PC-3 (cell line): ENCODE measurements around the gene IRX4. TPM values are rescaled to one million over a fixed set of nuclear protein-coding genes. Genes with fewer than 3 reads are reported as not detected.

Source experiments
- ATAC-seq: fragments of 200-7000 bp; cut with Tn5 transposase; 2 replicates; pipeline ENCODE4 v1.9.1; 2020; ENCODE audit warnings: mild to moderate bottlenecking, moderate library complexity
- BruUV-seq: library from RNA; stranded (reverse); fragments of 400-500 nt; replicated peaks from 2 replicates; lab custom pipeline; 2021; lab: Mats Ljungman, UMichigan
- CTCF ChIA-PET: fragments of 300-600 bp; sonication (Branson Sonifier 250); formaldehyde crosslinking; loops from one replicate; lab custom pipeline; 2022; ENCODE audit warnings: antibody characterized with exemption; lab: Charles Lee
- POLR2A ChIA-PET: fragments of 300-600 bp; sonication (Branson Sonifier 250); formaldehyde crosslinking; loops from one replicate; lab custom pipeline; 2022; ENCODE audit warnings: antibody characterized with exemption; ENCODE audit not compliant: unreplicated experiment; lab: Charles Lee
- DNase-seq: peaks from one replicate; pipeline ENCODE4 v3.0.0-alpha.2; 2015
- H2AFZ ChIP-seq: fragments of 300-600 bp; sonication (generic); 2 replicates; pipeline ENCODE4 v1.6.0; 2016; ENCODE audit warnings: antibody characterized with exemption, low read length
- H3F3A ChIP-seq: fragments of 300-600 bp; sonication (generic); one replicate; pipeline ENCODE4 v1.6.0; 2017; ENCODE audit warnings: antibody characterized with exemption, low read length, control low read depth, mild to moderate bottlenecking; ENCODE audit not compliant: unreplicated experiment
- H3K27ac ChIP-seq: fragments of 300-600 bp; sonication (generic); 2 replicates; pipeline ENCODE4 v1.5.1; 2016; ENCODE audit warnings: mild to moderate bottlenecking, low read length
- H3K27me3 ChIP-seq: fragments of 300-600 bp; sonication (generic); 2 replicates; pipeline ENCODE4 v1.6.1; 2016; ENCODE audit warnings: low read length, mixed read lengths
- H3K36me3 ChIP-seq: fragments of 300-600 bp; sonication (generic); 2 replicates; pipeline ENCODE4 v1.6.1; 2016; ENCODE audit warnings: low read depth, mixed run types, low read length, mixed read lengths
- H3K4me1 ChIP-seq: fragments of 300-600 bp; sonication (generic); 2 replicates; pipeline ENCODE4 v1.5.1; 2016; ENCODE audit warnings: low read length; ENCODE audit not compliant: insufficient read depth
- H3K4me2 ChIP-seq: fragments of 300-600 bp; sonication (generic); 2 replicates; pipeline ENCODE4 v1.6.0; 2016; ENCODE audit warnings: low read length
- H3K4me3 ChIP-seq: fragments of 300-600 bp; sonication (generic); 2 replicates; pipeline ENCODE4 v1.5.1; 2016; ENCODE audit warnings: mild to moderate bottlenecking, low read length, mixed read lengths
- H3K79me2 ChIP-seq: fragments of 300-600 bp; sonication (generic); 2 replicates; pipeline ENCODE4 v1.6.1; 2017; ENCODE audit warnings: low read length, mixed read lengths
- H3K9ac ChIP-seq: fragments of 300-600 bp; sonication (generic); 2 replicates; pipeline ENCODE4 v1.6.0; 2016; ENCODE audit warnings: mild to moderate bottlenecking, low read length
- H3K9me2 ChIP-seq: fragments of 300-600 bp; sonication (generic); replicated peaks from 2 replicates; pipeline ENCODE4 v1.6.1; 2016; ENCODE audit warnings: mixed run types, low read length, mixed read lengths
- H3K9me3 ChIP-seq: fragments of 300-600 bp; sonication (generic); 2 replicates; pipeline ENCODE4 v1.6.1; 2016; ENCODE audit warnings: low read length, mixed read lengths
- H4K20me1 ChIP-seq: fragments of 300-600 bp; sonication (generic); 2 replicates; pipeline ENCODE4 v1.6.1; 2016; ENCODE audit warnings: low read length, mixed read lengths
- CTCF ChIP-seq: fragments of 300-600 bp; sonication (generic); conservative IDR thresholded peaks from 2 replicates; pipeline ENCODE4 v1.5.1; 2017; ENCODE audit warnings: antibody characterized with exemption, low read depth, mild to moderate bottlenecking, low read length
- EZH2 ChIP-seq: fragments of 300-600 bp; sonication (generic); IDR thresholded peaks from one replicate; pipeline ENCODE4 v1.6.1; 2017; ENCODE audit warnings: antibody characterized with exemption, mild to moderate bottlenecking, low read length; ENCODE audit not compliant: unreplicated experiment
- EZH2phosphoT487 ChIP-seq: fragments of 300-600 bp; sonication (generic); IDR thresholded peaks from 2 replicates; pipeline ENCODE4 v1.6.1; 2018; ENCODE audit warnings: mild to moderate bottlenecking, antibody characterized with exemption, low read length, borderline replicate concordance
- intact Hi-C: fragments of 100-400 bp; cut with micrococcal nuclease; formaldehyde crosslinking; loops from 2 replicates; pipeline ENCODE4 v1.9.0; 2023
- total RNA-seq: library from RNA; depleted of rRNA; stranded (reverse); fragments of >200 nt; gene quantifications from 2 replicates; pipeline ENCODE4 v1.2.3, GENCODE V29; 2014

The IRX4 gene
- total RNA-seq, 1 experiment from 2014 or later, result not detected

DNA sequence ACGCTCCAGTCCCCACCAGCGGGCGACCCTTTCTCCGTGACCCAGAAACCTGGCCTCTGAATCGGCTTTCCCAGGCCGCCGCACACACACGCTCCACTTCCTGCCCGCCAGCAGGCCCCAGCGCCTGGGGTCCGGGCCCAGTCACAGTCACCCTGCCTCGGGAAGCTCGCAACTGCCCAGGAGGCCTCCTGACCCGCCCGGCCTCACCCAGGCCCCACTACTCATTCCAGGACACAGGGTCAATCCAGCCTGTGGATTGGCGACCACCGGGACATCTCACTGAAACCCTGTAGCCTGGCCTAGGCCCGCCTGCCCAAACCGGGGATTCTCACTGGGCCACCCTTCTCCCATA lies 2.7 kb upstream of the IRX4 start:
- Histone ChIP-seq H3K4me2 (no peak overlapping the region), H3K27ac (no peak overlapping the region), H4K20me1 (no peaks in the 10 kb centered on the region), H3K79me2 (no peaks in the 10 kb centered on the region), H3K9ac (no peak overlapping the region), H3K4me1 (peaks cover 11% of the 10 kb centered on the region; the same call in 1 of the 2 replicates), H3K36me3 (no peaks in the 10 kb centered on the region), H3F3A (no peaks in the 10 kb centered on the region), H3K4me3 (no peak overlapping the region), H3K9me2 (no peaks in the 10 kb centered on the region), H3K27me3 (peaks cover 62% of the 10 kb centered on the region), H3K9me3 (no peaks in the 10 kb centered on the region), H2AFZ (no peak overlapping the region)
- DNase-seq, result no peak
- no peak for ATAC-seq
- no TSS peak for BruUV-seq
- TF ChIP-seq EZH2 (no peak), CTCF (no peak), EZH2phosphoT487 (no peak)
- intact Hi-C loops, result no loop called here
- POLR2A ChIA-PET, result no interaction called here
- CTCF ChIA-PET, result no interaction called here

GRCh38 chr5:1884678-1885403 lies 2.1 kb upstream of the IRX4 start:
- H3K4me1 ChIP-seq, result peaks cover 11% of the 10 kb centered on the region; the same call in 1 of the 2 replicates
- no TSS peak for BruUV-seq
- H3K27me3 ChIP-seq, result peaks cover 58% of the 10 kb centered on the region
- ATAC-seq (no peak), DNase-seq (no peak)
- H3K9me2 ChIP-seq, result no peaks in the 10 kb centered on the region
- no peak overlapping the region for H3K27ac ChIP-seq
- ChIA-PET CTCF (no interaction called here), POLR2A (no interaction called here)
- no peak overlapping the region for H3K4me3 ChIP-seq
- H3F3A ChIP-seq, result no peaks in the 10 kb centered on the region
- no peaks in the 10 kb centered on the region for H4K20me1 ChIP-seq
- no peak overlapping the region for H2AFZ ChIP-seq
- H3K9me3 ChIP-seq, result no peaks in the 10 kb centered on the region
- H3K36me3 ChIP-seq, result no peaks in the 10 kb centered on the region
- no peak for TF ChIP-seq CTCF
- no peak for TF ChIP-seq EZH2phosphoT487
- TF ChIP-seq EZH2, result no peak
- H3K4me2 ChIP-seq, result no peak overlapping the region
- no peak overlapping the region for H3K9ac ChIP-seq
- intact Hi-C loops, result no loop called here
- no peaks in the 10 kb centered on the region for H3K79me2 ChIP-seq
